Activated naive CD4-positive, alpha-beta T cell treated with anti-CD3 and anti-CD28 coated beads for 36 hours (primary cell): Measurements from ENCODE around the gene RAPGEF1. TPM values are rescaled to one million over a fixed set of nuclear protein-coding genes. Genes with fewer than 3 reads are reported as not detected.

Experiments used
- CTCF ChIA-PET: fragments of 350-600 bp; sonication (Branson Sonifier 250); formaldehyde crosslinking; loops from one replicate; lab custom pipeline; 2021; ENCODE audit warnings: antibody characterized with exemption; lab: Charles Lee
- DNase-seq: peaks from one replicate; pipeline ENCODE4 v3.0.0-alpha.2; 2020
- H3K27ac Mint-ChIP-seq: one replicate; pipeline ENCODE4 v1.8.0; 2021; ENCODE audit warnings: mild to moderate bottlenecking, mixed read lengths
- H3K27me3 Mint-ChIP-seq: one replicate; pipeline ENCODE4 v1.8.0; 2021; ENCODE audit warnings: low read depth, mixed read lengths
- H3K36me3 Mint-ChIP-seq: one replicate; pipeline ENCODE4 v1.8.0; 2021; ENCODE audit warnings: low read depth, mixed read lengths
- H3K4me1 Mint-ChIP-seq: one replicate; pipeline ENCODE4 v1.8.0; 2021; ENCODE audit warnings: low read depth, mixed read lengths
- H3K4me3 Mint-ChIP-seq: one replicate; pipeline ENCODE4 v1.8.0; 2021; ENCODE audit warnings: mild to moderate bottlenecking, moderate library complexity, mixed read lengths
- H3K9me3 Mint-ChIP-seq: one replicate; pipeline ENCODE4 v1.8.0; 2021; ENCODE audit warnings: mixed read lengths
- intact Hi-C: fragments of 100-400 bp; cut with micrococcal nuclease; formaldehyde crosslinking; loops from one replicate; pipeline ENCODE4 v1.15.1; 2023
- total RNA-seq, 2 experiments: library from RNA; stranded (reverse); gene quantifications; one replicate each; pipeline ENCODE4 v1.2.3, GENCODE V29; 2021

RAPGEF1 gene
- total RNA-seq, 2 experiments from 2014 or later: 55.9 to 59.9 TPM

DNA sequence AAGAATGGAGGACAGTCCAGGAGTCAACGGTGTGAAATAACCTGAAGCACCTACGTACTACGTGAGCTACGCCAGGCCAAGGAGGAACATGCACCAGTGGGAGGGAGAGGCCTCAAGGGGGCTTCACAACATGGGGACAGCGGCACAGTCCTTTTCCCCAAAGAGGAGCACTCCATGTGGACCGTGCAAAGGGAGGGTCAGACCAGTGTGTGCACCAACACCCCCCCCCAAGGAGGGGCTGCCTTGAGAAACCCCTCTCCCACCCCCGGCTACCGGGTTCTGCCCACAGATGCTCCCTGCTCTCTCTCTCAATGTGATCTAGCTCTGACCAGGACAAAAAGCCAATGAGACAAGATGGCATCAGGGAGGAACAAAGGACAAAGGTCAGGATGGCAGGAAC is 126.0 kb downstream of the RAPGEF1 start:
- H3K4me1 Mint-ChIP-seq: no peaks in the 10 kb centered on the region
- CTCF ChIA-PET: no interaction called here
- intact Hi-C loops: no loop called here
- H3K9me3 Mint-ChIP-seq: no peaks in the 10 kb centered on the region
- H3K27ac Mint-ChIP-seq: no peak overlapping the region
- H3K36me3 Mint-ChIP-seq: peaks cover 15% of the 10 kb centered on the region
- no peak for DNase-seq
- no peak overlapping the region for H3K4me3 Mint-ChIP-seq
- no peaks in the 10 kb centered on the region for H3K27me3 Mint-ChIP-seq

DNA sequence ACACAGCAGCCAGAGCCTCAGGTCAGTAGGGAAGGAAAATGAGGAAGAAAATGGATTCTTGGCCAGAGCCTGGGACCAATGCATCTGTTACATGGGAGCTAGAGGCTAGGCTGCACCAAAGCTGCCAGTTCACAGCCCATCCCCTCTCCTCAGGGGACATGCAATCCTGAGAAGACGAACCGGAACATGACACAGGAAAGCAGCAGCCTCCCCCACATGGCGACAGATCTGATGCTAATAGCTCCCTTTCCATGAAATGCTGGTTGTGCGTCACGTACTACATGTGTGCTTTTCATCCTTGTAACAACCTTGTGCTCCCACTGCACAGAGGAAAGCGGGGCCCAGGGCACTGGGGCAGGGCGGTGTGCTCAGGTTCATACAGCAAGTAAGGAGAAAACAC is 127.0 kb downstream of the RAPGEF1 start:
- Mint-ChIP-seq H3K4me3 (no peak overlapping the region), H3K27me3 (no peaks in the 10 kb centered on the region), H3K36me3 (peaks cover 12% of the 10 kb centered on the region), H3K4me1 (no peaks in the 10 kb centered on the region), H3K9me3 (no peaks in the 10 kb centered on the region), H3K27ac (no peak overlapping the region)
- no peak for DNase-seq
- intact Hi-C loops: no loop called here
- CTCF ChIA-PET: no interaction called here

DNA sequence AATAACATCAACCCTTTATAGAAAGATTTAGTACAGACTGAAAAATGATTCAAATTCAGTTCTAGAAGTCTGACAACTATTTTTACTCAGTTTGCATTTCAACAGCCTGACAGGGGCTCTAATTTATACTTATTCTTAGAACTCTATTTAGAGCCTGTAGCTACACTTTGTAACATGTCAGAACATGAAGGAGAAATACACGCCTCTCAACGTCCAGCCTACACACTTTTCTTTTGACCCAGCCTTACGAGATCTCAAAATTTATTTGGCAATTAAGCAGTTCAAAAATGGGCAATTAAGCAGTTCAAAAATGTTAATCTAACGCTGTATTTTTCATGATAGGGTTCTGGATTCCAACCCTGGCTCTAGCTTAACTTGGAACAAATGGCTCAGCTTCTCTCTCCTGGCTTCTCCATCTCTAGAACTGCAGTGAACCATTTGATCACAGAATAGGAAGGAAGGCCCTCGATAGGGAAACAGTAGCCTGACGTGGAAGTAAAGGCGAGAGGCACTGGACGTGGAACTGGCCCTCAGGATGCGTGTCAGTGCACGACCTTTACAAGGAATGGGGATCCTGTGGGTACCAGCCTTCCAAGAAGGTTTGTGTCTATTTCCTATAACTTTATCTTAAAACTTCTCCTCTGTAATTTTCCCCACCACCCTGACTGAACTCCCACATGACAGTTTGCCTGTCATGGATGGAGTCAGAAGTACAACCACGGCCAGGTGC is 128.1 kb downstream of the RAPGEF1 start:
- no peak overlapping the region for H3K4me3 Mint-ChIP-seq
- H3K4me1 Mint-ChIP-seq: no peaks in the 10 kb centered on the region
- H3K36me3 Mint-ChIP-seq: peaks cover 8% of the 10 kb centered on the region
- H3K27me3 Mint-ChIP-seq: no peaks in the 10 kb centered on the region
- no peaks in the 10 kb centered on the region for H3K9me3 Mint-ChIP-seq
- DNase-seq: no peak
- CTCF ChIA-PET: interaction anchor here (1.0 to 2.7 kb wide), 2 partner anchors 20 to 129 kb away, joined by 3 to 9 read pairs; no protein-coding TSS in a partner anchor
- H3K27ac Mint-ChIP-seq: no peak overlapping the region
- intact Hi-C loops: no loop called here

DNA sequence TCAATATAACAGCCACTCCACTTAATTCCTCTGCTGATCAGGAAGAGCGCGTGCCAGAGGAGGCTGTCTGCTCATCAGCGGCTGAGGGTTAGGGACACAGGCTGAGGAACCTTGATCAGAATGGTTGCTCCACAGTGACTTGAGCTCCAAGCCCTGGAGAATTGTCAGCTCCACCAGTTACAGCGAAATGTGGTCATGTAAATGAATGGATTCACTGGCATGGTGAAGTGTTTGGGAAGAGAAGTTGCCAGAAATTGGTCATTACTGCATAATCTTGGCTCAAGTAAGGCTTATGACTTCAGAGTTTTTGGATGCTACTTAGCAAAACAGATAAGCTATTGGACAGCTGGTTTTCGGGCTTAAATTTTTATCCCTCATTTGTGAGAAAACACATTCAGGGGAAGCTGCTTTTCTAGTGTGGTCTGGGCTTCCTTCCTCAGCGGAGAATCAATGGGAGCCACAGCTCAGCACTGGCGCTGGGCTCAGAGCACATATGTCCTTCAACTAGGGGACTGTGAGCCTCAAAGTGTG is 129.6 kb downstream of the RAPGEF1 start:
- no peak overlapping the region for H3K4me3 Mint-ChIP-seq

DNA sequence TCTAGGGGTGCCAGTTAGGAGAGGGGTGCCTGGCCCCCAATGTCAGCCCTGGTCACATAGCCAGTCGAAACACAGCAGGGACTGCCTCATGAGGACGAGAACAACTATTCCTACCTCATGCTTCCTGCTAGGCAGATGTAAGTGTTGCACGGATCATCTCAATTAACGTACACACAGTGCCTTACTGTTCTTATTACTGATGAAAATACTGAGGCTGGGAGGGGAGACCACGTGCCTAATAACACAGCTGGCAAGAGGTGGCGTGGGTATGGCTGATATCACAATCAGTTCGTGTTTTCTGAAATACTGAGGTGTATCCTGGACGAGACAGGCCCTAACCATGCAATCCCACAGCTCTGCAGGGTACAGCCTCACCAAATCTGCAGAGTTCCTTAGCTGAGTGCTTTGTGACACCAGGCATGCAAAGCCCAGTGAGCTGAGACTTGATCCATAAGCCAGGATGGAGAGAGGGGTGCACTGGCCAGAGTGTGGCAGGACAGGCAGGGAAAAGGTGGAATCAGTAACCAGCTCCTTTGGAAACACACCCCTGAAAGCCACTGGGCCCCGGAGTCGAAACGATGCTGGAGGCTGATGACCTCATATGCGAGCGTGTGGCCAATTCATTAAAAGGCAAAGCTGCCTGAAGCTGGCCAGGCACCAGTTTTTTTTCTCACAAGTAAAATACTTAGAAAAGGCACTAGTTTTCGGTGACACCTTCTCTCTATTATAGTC is 130.6 kb downstream of the RAPGEF1 start:
- Mint-ChIP-seq H3K4me1 (no peaks in the 10 kb centered on the region), H3K27ac (no peak overlapping the region), H3K4me3 (no peak overlapping the region), H3K27me3 (no peaks in the 10 kb centered on the region), H3K9me3 (no peaks in the 10 kb centered on the region), H3K36me3 (no peaks in the 10 kb centered on the region)
- CTCF ChIA-PET: interaction anchor here (0.6 to 2.7 kb wide), 4 partner anchors 13 to 150 kb away, joined by 3 to 9 read pairs (median 4); no protein-coding TSS in a partner anchor
- DNase-seq: no peak
- intact Hi-C loops: no loop called here

More for the DNA sequence above, 129.6 kb downstream of the RAPGEF1 start:
- no peaks in the 10 kb centered on the region for H3K27me3 Mint-ChIP-seq
- intact Hi-C loops: no loop called here
- no peaks in the 10 kb centered on the region for H3K9me3 Mint-ChIP-seq
- H3K27ac Mint-ChIP-seq: no peak overlapping the region
- H3K36me3 Mint-ChIP-seq: no peaks in the 10 kb centered on the region
- H3K4me1 Mint-ChIP-seq: no peaks in the 10 kb centered on the region
- CTCF ChIA-PET: interaction anchor here (0.9 to 2.7 kb wide), 6 partner anchors 12 to 274 kb away, joined by 3 to 9 read pairs (median 4); no protein-coding TSS in a partner anchor
- no peak for DNase-seq

DNA sequence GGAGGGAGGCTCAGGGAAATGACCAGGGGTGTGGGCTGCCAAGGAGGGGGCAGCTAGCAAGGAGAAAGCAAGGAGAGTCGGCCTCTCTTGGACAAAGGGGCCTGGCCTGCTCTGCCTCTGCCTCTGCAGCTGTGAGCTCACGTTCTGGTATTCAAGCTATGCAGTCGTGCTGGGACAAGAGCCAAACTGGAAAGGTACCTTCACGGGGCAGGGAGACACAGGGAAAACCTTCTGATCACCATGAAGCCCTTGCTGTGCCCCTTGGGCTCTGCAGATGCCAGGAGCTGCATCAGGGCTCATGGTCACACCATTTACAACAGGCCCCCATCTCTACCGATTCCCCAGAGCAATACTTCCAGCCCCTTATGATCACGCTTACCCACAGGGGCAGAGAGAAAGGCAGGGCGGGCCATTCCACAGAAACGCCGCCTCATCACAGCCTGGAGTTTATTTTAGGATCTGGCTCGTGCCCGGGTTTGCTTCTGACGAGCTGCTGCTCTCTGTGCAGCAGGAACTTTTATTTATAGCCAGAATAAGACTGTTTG is 131.3 kb downstream of the RAPGEF1 start:
- Mint-ChIP-seq H3K27me3 (no peaks in the 10 kb centered on the region), H3K4me3 (no peak overlapping the region), H3K27ac (no peak overlapping the region), H3K4me1 (no peaks in the 10 kb centered on the region), H3K36me3 (no peaks in the 10 kb centered on the region), H3K9me3 (no peaks in the 10 kb centered on the region)
- intact Hi-C loops: no loop called here
- CTCF ChIA-PET: interaction anchor here (0.6 to 2.7 kb wide), 2 partner anchors 17 to 149 kb away, joined by 5 to 9 read pairs; no protein-coding TSS in a partner anchor
- DNase-seq: no peak

DNA sequence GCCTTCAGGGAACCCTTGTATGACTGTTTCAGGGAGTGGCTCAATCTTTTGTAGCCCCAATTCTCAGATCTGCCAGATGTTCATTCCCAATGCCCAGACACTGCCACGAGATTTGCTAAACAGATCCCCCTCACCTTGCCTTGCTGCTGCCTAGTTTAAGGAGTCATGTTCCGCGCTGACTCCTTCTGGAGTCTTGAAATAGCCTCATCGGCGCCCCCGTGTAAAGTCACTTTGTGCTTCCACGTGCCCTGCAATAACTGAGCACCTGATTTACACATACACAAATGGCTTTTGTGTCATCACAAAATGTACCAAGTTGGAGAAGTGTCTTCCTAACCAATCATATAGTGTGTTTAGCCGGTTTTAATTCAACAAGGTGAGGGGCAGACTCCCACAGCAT is 132.3 kb downstream of the RAPGEF1 start:
- peaks cover 2% of the 10 kb centered on the region for H3K36me3 Mint-ChIP-seq
- H3K4me3 Mint-ChIP-seq: no peak overlapping the region
- no peaks in the 10 kb centered on the region for H3K4me1 Mint-ChIP-seq
- DNase-seq: no peak
- CTCF ChIA-PET: no interaction called here
- intact Hi-C loops: no loop called here
- H3K27me3 Mint-ChIP-seq: no peaks in the 10 kb centered on the region
- H3K27ac Mint-ChIP-seq: no peak overlapping the region
- no peaks in the 10 kb centered on the region for H3K9me3 Mint-ChIP-seq

DNA sequence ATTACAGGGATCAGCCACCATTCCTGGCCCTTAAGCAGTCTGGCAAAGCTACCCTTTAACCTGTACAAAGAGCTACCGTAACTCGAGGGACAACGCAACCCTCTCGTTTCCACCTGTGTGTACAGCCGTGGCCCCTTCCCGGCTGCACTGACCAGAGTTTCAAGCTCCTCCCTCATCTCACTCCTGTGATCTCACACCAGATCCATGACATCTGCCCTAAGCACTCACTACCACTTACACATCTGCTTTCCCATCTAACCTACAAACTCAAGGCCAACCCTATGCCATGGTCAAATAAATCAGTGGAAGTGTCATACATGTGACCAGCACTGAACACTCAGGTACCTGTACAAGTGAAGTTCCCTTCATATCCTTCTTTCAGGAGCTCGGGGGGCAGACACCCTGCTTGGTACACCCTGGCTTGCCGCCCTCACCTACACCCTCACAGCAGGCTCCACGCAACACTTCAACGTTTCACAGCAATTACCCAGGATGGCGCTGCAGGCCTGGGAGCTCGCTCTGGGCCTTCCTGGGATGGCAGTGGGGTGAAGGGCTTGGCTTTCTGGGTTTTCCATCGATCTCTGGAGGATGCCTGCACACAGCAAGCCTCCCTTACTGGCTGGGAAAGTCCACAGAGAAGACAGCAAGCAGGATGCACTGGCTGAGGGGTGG is 132.8 kb downstream of the RAPGEF1 start:
- intact Hi-C loops: no loop called here
- Mint-ChIP-seq H3K36me3 (peaks cover 2% of the 10 kb centered on the region), H3K4me3 (no peak overlapping the region), H3K4me1 (no peaks in the 10 kb centered on the region), H3K27ac (no peak overlapping the region), H3K9me3 (no peaks in the 10 kb centered on the region), H3K27me3 (no peaks in the 10 kb centered on the region)
- DNase-seq: peak; percentile 32
- CTCF ChIA-PET: interaction anchor here (0.5 to 1.0 kb wide), 3 partner anchors 28 to 143 kb away, joined by 4 read pairs; no protein-coding TSS in a partner anchor

DNA sequence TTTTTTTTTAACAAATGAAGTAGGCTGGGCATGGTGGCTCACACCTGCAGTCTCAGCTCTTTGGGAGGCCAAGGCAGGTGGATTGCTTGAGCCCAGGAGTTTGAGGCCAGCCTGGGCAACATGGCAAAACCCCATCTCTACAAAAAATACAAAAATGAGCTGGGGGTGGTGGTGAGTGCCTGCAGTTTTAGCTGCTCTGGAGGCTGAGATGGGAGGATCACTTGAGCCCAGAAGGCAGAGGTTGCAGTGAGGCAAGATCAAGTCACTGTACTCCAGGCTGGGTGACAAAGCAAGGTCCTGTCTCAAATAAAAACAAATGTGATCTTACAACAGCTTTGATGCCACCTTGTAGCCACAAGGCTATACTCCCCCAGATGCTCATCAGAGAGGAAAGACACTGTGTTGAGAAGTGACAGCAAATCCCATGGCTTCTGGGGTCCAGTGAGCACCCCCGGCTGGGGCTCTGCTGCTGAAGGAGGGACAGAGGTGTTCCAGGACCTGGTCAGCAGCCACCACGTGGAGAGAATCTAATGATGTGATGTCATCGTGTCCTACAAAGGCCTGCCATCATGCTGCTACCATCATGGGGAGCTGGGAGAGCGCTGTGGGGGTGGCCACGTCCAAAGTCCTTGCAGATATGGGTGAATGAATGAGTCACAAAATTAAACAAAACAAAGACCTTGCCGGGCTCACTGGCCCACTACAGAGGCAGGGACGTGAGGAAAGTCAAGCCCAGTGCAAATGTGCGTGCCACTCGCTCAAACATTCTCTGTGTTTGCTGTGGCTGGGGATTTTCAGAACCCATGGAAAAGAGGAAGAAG is 133.9 kb downstream of the RAPGEF1 start:
- CTCF ChIA-PET: interaction anchor here (0.8 to 1.0 kb wide), 2 partner anchors 29 to 30 kb away, joined by 4 read pairs; no protein-coding TSS in a partner anchor
- no peaks in the 10 kb centered on the region for H3K4me1 Mint-ChIP-seq
- no peak overlapping the region for H3K4me3 Mint-ChIP-seq
- no peak overlapping the region for H3K27ac Mint-ChIP-seq
- H3K9me3 Mint-ChIP-seq: no peaks in the 10 kb centered on the region
- H3K27me3 Mint-ChIP-seq: no peaks in the 10 kb centered on the region
- H3K36me3 Mint-ChIP-seq: peaks cover 2% of the 10 kb centered on the region
- DNase-seq: no peak
- intact Hi-C loops: no loop called here

DNA sequence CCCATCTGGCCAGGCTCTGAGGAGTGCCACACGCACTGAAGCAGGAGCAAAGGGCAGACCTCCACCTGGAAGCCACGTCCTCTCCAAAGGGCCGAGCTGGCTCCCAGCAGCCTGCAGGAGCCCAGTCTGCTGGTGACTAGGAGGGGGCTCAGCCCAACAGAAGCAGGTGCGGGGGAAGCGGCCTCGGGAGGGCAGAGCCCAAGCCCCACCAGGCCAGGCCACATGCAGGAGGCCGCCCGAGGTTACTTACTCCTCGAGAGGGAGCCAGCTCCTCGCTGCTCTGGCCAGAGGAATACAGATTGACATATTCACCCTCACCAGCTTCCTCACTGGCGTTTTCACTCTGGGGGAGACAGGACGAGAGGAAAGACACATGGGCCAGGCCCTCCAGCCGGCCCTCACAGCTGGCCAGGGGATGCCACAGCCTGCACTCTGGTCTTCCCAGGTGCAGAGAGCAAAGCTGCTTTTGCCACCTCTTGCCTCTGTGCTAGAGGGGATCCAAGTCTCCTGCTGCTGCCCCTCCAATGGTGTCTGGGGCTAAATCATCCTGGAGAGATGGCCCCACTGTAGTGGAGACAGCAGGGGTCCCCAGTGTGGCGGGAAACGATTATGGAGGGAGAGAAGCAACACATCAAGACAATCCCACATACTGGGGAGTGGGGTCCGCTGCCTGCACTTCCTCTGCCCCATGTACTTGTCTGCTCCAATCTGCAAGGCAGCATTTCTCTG is 136.0 kb downstream of the RAPGEF1 start:
- peaks cover 10% of the 10 kb centered on the region for H3K36me3 Mint-ChIP-seq
- H3K27ac Mint-ChIP-seq: no peak overlapping the region
- no peaks in the 10 kb centered on the region for H3K4me1 Mint-ChIP-seq

DNA sequence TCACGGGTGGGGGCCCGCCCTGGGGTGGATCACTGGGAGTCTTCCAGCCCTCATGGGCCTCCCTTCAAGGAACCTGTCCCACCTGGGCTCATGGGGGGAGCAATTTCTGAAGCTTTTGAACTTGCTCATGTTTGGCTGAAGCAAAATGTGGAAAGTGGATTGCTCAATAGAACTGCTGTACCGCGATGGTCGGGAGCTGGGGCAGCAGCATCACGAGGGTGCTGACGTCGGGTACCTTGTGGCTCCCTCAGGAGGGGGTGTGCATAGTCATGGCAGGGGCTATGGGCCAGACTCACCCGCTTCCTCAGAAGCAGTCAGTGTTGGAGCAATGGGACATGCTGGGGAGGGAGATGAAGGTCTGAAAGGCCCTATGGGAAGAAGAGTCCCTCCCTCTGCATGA is 136.7 kb downstream of the RAPGEF1 start:
- CTCF ChIA-PET: interaction anchor here (0.6 to 1.8 kb wide), 2 partner anchors 47 to 137 kb away, joined by 4 to 5 read pairs; partner anchors contain the start of gene RAPGEF1
- Mint-ChIP-seq H3K36me3 (peaks cover 10% of the 10 kb centered on the region), H3K4me1 (no peaks in the 10 kb centered on the region), H3K27ac (no peak overlapping the region), H3K4me3 (no peak overlapping the region), H3K27me3 (no peaks in the 10 kb centered on the region), H3K9me3 (no peaks in the 10 kb centered on the region)
- no peak for DNase-seq
- intact Hi-C loops: no loop called here

More for the DNA sequence above, 136.0 kb downstream of the RAPGEF1 start:
- Mint-ChIP-seq H3K4me3 (no peak overlapping the region), H3K9me3 (no peaks in the 10 kb centered on the region), H3K27me3 (no peaks in the 10 kb centered on the region)
- intact Hi-C loops: no loop called here
- CTCF ChIA-PET: no interaction called here
- DNase-seq: no peak
